GM21381 (cell line): ENCODE measurements around the gene SLC43A2.
"Not testable (repeated sequence)": the region's sequence is repeated elsewhere in the genome, so short reads cannot be mapped to it uniquely, and the experiment has no call there.

Experiments used
- ATAC-seq: cut with Tn5 transposase; IDR thresholded peaks from one replicate; pipeline ENCODE4 v1.9.1; 2021; ENCODE audit warnings: mild to moderate bottlenecking, moderate library complexity; ENCODE audit not compliant: unreplicated experiment

Gene SLC43A2

GRCh38 chr17:1627982-1628855, at the start of gene SLC43A2:
TSS of gene SLC43A2 (minus strand) at chr17:1628834. CDS start at chr17:1627874, 960 bp downstream.
- peak; percentile 53 for ATAC-seq

GRCh38 chr17:1676401-1676800, 47.8 kb upstream of the SLC43A2 start:
- ATAC-seq, result no peak

- ATAC-seq, result no peak
Measured at GRCh38 chr17:1673041-1673785, 44.6 kb upstream of the SLC43A2 start.

- not testable (repeated sequence) for ATAC-seq
Measured at GRCh38 chr17:1663934-1664333, 35.3 kb upstream of the SLC43A2 start.

- ATAC-seq, result no peak
Measured at GRCh38 chr17:1661045-1661444, 32.4 kb upstream of the SLC43A2 start.

- ATAC-seq, result no peak
Measured at GRCh38 chr17:1658100-1658499, 29.5 kb upstream of the SLC43A2 start.

- ATAC-seq, result no peak
Measured at GRCh38 chr17:1653735-1654134, 25.1 kb upstream of the SLC43A2 start.

- not testable (repeated sequence) for ATAC-seq
Measured at GRCh38 chr17:1652794-1653193, 24.2 kb upstream of the SLC43A2 start.

- ATAC-seq, result no peak
Measured at GRCh38 chr17:1651559-1651844, 22.9 kb upstream of the SLC43A2 start.

GRCh38 chr17:1650731-1651558, 22.3 kb upstream of the SLC43A2 start:
- no peak for ATAC-seq

GRCh38 chr17:1649844-1650501, 21.3 kb upstream of the SLC43A2 start, which contains the start of gene RILP:
TSS of gene RILP (minus strand) at chr17:1649866. CDS start at chr17:1649804, 62 bp downstream.
- ATAC-seq, result no peak

GRCh38 chr17:1648963-1649843, 20.6 kb upstream of the SLC43A2 start:
- peak; percentile 44 for ATAC-seq

GRCh38 chr17:1648173-1648962, 19.7 kb upstream of the SLC43A2 start:
- ATAC-seq, result peak; percentile 62

- ATAC-seq, result no peak
Measured at GRCh38 chr17:1647802-1648171, 19.2 kb upstream of the SLC43A2 start.

- ATAC-seq, result no peak
Measured at GRCh38 chr17:1646199-1646875, 17.7 kb upstream of the SLC43A2 start.

- no peak for ATAC-seq
Measured at GRCh38 chr17:1645207-1646171, 16.9 kb upstream of the SLC43A2 start, which contains the start of gene SCARF1. TSS of gene SCARF1 (minus strand) at chr17:1645732. CDS start at chr17:1645697, 35 bp downstream.
